GM12878 (cell line): ENCODE measurements around the gene GCM1. TPM values are rescaled to one million over a fixed set of nuclear protein-coding genes. Genes with fewer than 3 reads are reported as not detected.

Source experiments
- ATAC-seq: fragments of 200-7000 bp; cut with Tn5 transposase; 3 replicates; pipeline ENCODE4 v1.9.1; 2020; ENCODE audit warnings: mild to moderate bottlenecking, moderate library complexity
- BruUV-seq: library from RNA; stranded (reverse); fragments of 400-500 nt; replicated peaks from 2 replicates; lab custom pipeline; 2021; lab: Mats Ljungman, UMichigan
- CTCF ChIA-PET: fragments of 300-600 bp; sonication (Branson Sonifier 250); formaldehyde crosslinking; extraction: SDS; loops from one replicate; lab custom pipeline; 2021; ENCODE audit warnings: inconsistent platforms; lab: Yijun Ruan, JAX
- POLR2A ChIA-PET: fragments of 350-600 bp; formaldehyde crosslinking; extraction: SDS; loops from one replicate; lab custom pipeline; 2021; ENCODE audit warnings: inconsistent platforms; lab: Charles Lee
- RAD21 ChIA-PET: fragments of 300-600 bp; sonication (Branson Sonifier 250); formaldehyde crosslinking; loops from one replicate; lab custom pipeline; 2023; ENCODE audit warnings: antibody characterized with exemption; ENCODE audit not compliant: unreplicated experiment; lab: Charles Lee
- SMC1A ChIA-PET: fragments of 300-600 bp; sonication (Branson Sonifier 250); formaldehyde crosslinking; loops from one replicate; lab custom pipeline; 2023; ENCODE audit not compliant: unreplicated experiment, uncharacterized antibody; lab: Charles Lee
- DNase-seq: peaks from one replicate; pipeline ENCODE4 v3.0.0-alpha.2; 2011; ENCODE audit warnings: low read depth, low spot score
- FAIRE-seq: peaks from 3 replicates; lab custom pipeline; 2011; peaks lifted over from hg19 to GRCh38; lab: Jason Lieb, UNC
- H2AFZ ChIP-seq: 2 replicates; pipeline ENCODE4 v1.6.0; 2011; ENCODE audit warnings: low read depth, low read length, control low read depth; ENCODE audit not compliant: control insufficient read depth
- H3K27ac ChIP-seq: 2 replicates; pipeline ENCODE4 v1.5.1; 2011; ENCODE audit warnings: control low read depth; ENCODE audit not compliant: control insufficient read depth, insufficient read depth
- H3K27me3 ChIP-seq, 2 experiments: replicated peaks in 1 of 2; 2 replicates each; pipeline versions ENCODE4 v1.6.0 to v1.6.1; 2011; ENCODE audit warnings: low read length in 1 of 2; ENCODE audit not compliant: control insufficient read depth in 2 of 2, insufficient read depth in 2 of 2
- H3K36me3 ChIP-seq, 2 experiments: 2 replicates each; pipeline ENCODE4 v1.5.1; 2011; ENCODE audit warnings: low read length in 1 of 2; ENCODE audit not compliant: control insufficient read depth in 2 of 2, insufficient read depth in 2 of 2
- H3K4me1 ChIP-seq: 2 replicates; pipeline ENCODE4 v1.6.1; 2011; ENCODE audit warnings: mild to moderate bottlenecking, low read length, moderate library complexity, mixed read lengths; ENCODE audit not compliant: control insufficient read depth, insufficient read depth
- H3K4me2 ChIP-seq: 2 replicates; pipeline ENCODE4 v1.6.0; 2011; ENCODE audit warnings: control low read depth; ENCODE audit not compliant: control insufficient read depth, insufficient read depth
- H3K4me3 ChIP-seq: fragments of 200-600 bp; sonication (generic); 2 replicates; pipeline ENCODE4 v1.5.1; 2016
- H3K79me2 ChIP-seq: 2 replicates; pipeline ENCODE4 v1.6.0; 2011; ENCODE audit warnings: low read length; ENCODE audit not compliant: control insufficient read depth, insufficient read depth
- H3K9ac ChIP-seq: 2 replicates; pipeline ENCODE4 v1.8.0; 2011; ENCODE audit warnings: low read length, control low read depth, mixed read lengths; ENCODE audit not compliant: control insufficient read depth, insufficient read depth
- H3K9me3 ChIP-seq: replicated peaks from 3 replicates; pipeline ENCODE4 v1.5.1; 2011; ENCODE audit warnings: mild to moderate bottlenecking, low read length; ENCODE audit not compliant: control insufficient read depth, insufficient read depth
- H4K20me1 ChIP-seq: 2 replicates; pipeline ENCODE4 v1.6.0; 2011; ENCODE audit not compliant: control insufficient read depth, insufficient read depth
- ATF2 ChIP-seq: IDR thresholded peaks from 2 replicates; pipeline ENCODE4 v1.6.1; 2012; ENCODE audit warnings: low read length, inconsistent platforms
- CEBPB ChIP-seq, 2 experiments: fragments of 150-350 bp in 1 of 2; IDR thresholded peaks; 2 replicates each; pipeline ENCODE4 v1.6.1; 2012 to 2014; ENCODE audit warnings: low read depth in 2 of 2, low read length in 2 of 2, borderline replicate concordance in 1 of 2, inconsistent platforms in 1 of 2
- CHD1 ChIP-seq: IDR thresholded peaks from 2 replicates; pipeline ENCODE4 v1.6.1; 2012; ENCODE audit warnings: low read depth, low read length, improper control_type of control experiment
- E2F4 ChIP-seq: IDR thresholded peaks from 2 replicates; pipeline ENCODE4 v1.6.1; 2012; ENCODE audit warnings: low read depth, low read length, improper control_type of control experiment
- LARP7 ChIP-seq: fragments of 450-650 bp; IDR thresholded peaks from 2 replicates; pipeline ENCODE4 v1.6.1; 2017; ENCODE audit warnings: mild to moderate bottlenecking
- NRF1 ChIP-seq: conservative IDR thresholded peaks from 2 replicates; pipeline ENCODE4 v1.6.1; 2011; ENCODE audit warnings: mild to moderate bottlenecking, low read depth, low read length, improper control_type of control experiment
- RAD51 ChIP-seq: fragments of 450-650 bp; IDR thresholded peaks from 2 replicates; pipeline ENCODE4 v1.6.1; 2016; ENCODE audit warnings: moderate library complexity, mild to moderate bottlenecking, inconsistent platforms
- RELB ChIP-seq: fragments of 450-650 bp; IDR thresholded peaks from 2 replicates; pipeline ENCODE4 v1.6.1; 2017; ENCODE audit warnings: low read depth, mild to moderate bottlenecking, moderate library complexity
- RUNX3 ChIP-seq: IDR thresholded peaks from 2 replicates; pipeline ENCODE4 v1.6.1; 2012; ENCODE audit warnings: low read length, inconsistent platforms
- TBL1XR1 ChIP-seq: IDR thresholded peaks from 2 replicates; pipeline ENCODE4 v1.6.1; 2012; ENCODE audit warnings: low read depth, low read length, improper control_type of control experiment
- ZBTB4 ChIP-seq: fragments of 450-650 bp; formaldehyde crosslinking; IDR thresholded peaks from 2 replicates; pipeline ENCODE4 v1.4.0; 2022; ENCODE audit warnings: mild to moderate bottlenecking, moderate library complexity
- ZNF384 ChIP-seq: IDR thresholded peaks from 2 replicates; pipeline ENCODE4 v1.6.1; 2012; ENCODE audit warnings: low read depth, mild to moderate bottlenecking, low read length, improper control_type of control experiment, borderline replicate concordance
- WGBS: methylation state at CpG from one replicate; pipeline ENCODE4 v1.1.6; 2016; ENCODE audit warnings: low lambda C conversion rate; ENCODE audit not compliant: insufficient replicate concordance, insufficient coverage; ENCODE audit errors: missing lambda C conversion rate; 5-methylcytosine and 5-hydroxymethylcytosine counted together
- in situ Hi-C: fragments of 300-500 bp; cut with MboI; formaldehyde crosslinking; loops from 9 replicates; pipeline ENCODE4 v1.14.3; 2018; ENCODE audit warnings: mixed read lengths
- intact Hi-C: fragments of 100-400 bp; cut with micrococcal nuclease; formaldehyde crosslinking; loops from one replicate; pipeline ENCODE4 v1.14.2; 2022; ENCODE audit not compliant: unreplicated experiment
- polyA plus RNA-seq, 11 experiments: library from polyadenylated mRNA; depleted of rRNA in 4 of 11; unstranded in 6 of 11; stranded (reverse) in 5 of 11; fragments of >200 nt; fragmentation: Nextera tagmentation in 4 of 11; fragmentation: Illumina TruSeq in 1 of 11; extraction: Ambion mirVana in 4 of 11; extraction: Trizol in 1 of 11; gene quantifications; 1 replicate in 1 of 11; 2 replicates in 10 of 11; pipeline versions ENCODE4 v1.2.1 to v1.2.3, GENCODE V29; 2011 to 2016; ENCODE audit warnings: inconsistent platforms in 2 of 11, missing spikeins in 2 of 11, low read depth in 1 of 11
- total RNA-seq, 4 experiments: library from RNA; depleted of rRNA in 3 of 4; stranded (reverse); fragments of >200 nt in 3 of 4; fragmentation: Illumina TruSeq in 1 of 4; extraction: Trizol in 1 of 4; gene quantifications; 2 replicates each; pipeline versions ENCODE4 v1.2.1 to v1.2.3, GENCODE V29; 2013 to 2021

GCM1 gene
- total and polyA plus RNA-seq, 10 of the 15 experiments (the other 5 are each of a cell fraction or from before 2014, with no cell fraction given), result 0.04 to 0.08 (median 0.05) TPM; not detected in 5

- ChIA-PET SMC1A (interaction anchor here (0.7 to 11.5 kb wide), 59 partner anchors 10 to 520 kb away, joined by 3 to 188 read pairs (median 4); no protein-coding TSS in a partner anchor), RAD21 (interaction anchor here (0.7 to 8.1 kb wide), 40 partner anchors 16 to 480 kb away, joined by 3 to 99 read pairs (median 4); partner anchors contain the start of gene ELOVL5), CTCF (interaction anchor here (0.7 to 10.6 kb wide), 61 partner anchors 9 to 554 kb away, joined by 3 to 235 read pairs (median 4); partner anchors contain the start of gene ELOVL5), POLR2A (interaction anchor here (0.6 to 1.4 kb wide), 6 partner anchors 72 to 312 kb away, joined by 3 to 5 read pairs (median 4); no protein-coding TSS in a partner anchor)
- H3K4me1 ChIP-seq, result no peaks in the 10 kb centered on the region
- no peaks in the 10 kb centered on the region for H3K9me3 ChIP-seq
- no peak overlapping the region for H3K27ac ChIP-seq
- H3K36me3 ChIP-seq, result no peaks in the 10 kb centered on the region
- 20% methylated on average over 20 of the region's 20 CpGs for WGBS
- in situ Hi-C loops, result loop anchor here (5.0 kb wide), 4 partner anchors 110 to 480 kb away; no protein-coding TSS in a partner anchor
- H3K79me2 ChIP-seq, result no peaks in the 10 kb centered on the region
- no peak overlapping the region for H3K4me3 ChIP-seq
- no peaks in the 10 kb centered on the region for H3K27me3 ChIP-seq
- H4K20me1 ChIP-seq, result no peaks in the 10 kb centered on the region
- peak; percentile 37 for DNase-seq
- no peak overlapping the region; the same call in 1 of the 2 replicates for H3K4me2 ChIP-seq
- intact Hi-C loops, result loop anchor here (1.0 to 5.0 kb wide), 6 partner anchors 73 to 312 kb away; partner anchors contain the start of gene ELOVL5
- H2AFZ ChIP-seq, result no peak overlapping the region
- H3K9ac ChIP-seq, result no peak overlapping the region
- peak; percentile 90 for ATAC-seq
- BruUV-seq, result no TSS peak
- peak; percentile 83 for FAIRE-seq
- TF ChIP-seq RAD51, result 0 out of 2 replicates have a peak, but pooled peaks have one; percentile 13
- no peak for TF ChIP-seq NRF1
- no peak for TF ChIP-seq ZBTB4 (CRISPR knock-in tag)
- TF ChIP-seq ZNF384, result no peak
- TF ChIP-seq E2F4, result no peak
- TF ChIP-seq ATF2, result no peak
- TF ChIP-seq TBL1XR1, result no peak
- TF ChIP-seq RUNX3, result peak; percentile 60
- TF ChIP-seq LARP7, result peak; percentile 53
- TF ChIP-seq CEBPB (IDR thresholded peaks at IDR 0.05; ENCODE audit: borderline replicate concordance in 1 of 2, low read depth in 2 of 2, low read length in 2 of 2), result no peak
- no peak for TF ChIP-seq CHD1
- no peak for TF ChIP-seq RELB
Observed at GRCh38 chr6:53171605-53172467, 23.2 kb upstream of the GCM1 start.
